Spleen (tissue), 11 donors: Measurements from ENCODE around the gene PDRG1. TPM values are rescaled to one million over a fixed set of nuclear protein-coding genes. Genes with fewer than 3 reads are reported as not detected.

Experiments
- DNase-seq: peaks from one replicate; pipeline ENCODE4 v3.0.0-alpha.2; 2020
- H3K27ac ChIP-seq, 8 donors: fragments of 200-600 bp; sonication (generic) in 7 of 8; 1 replicate in 4 of 8; 2 replicates in 4 of 8; pipeline versions ENCODE4 v1.5.0 to v1.8.0; 2016 to 2021; ENCODE audit warnings: inconsistent platforms in 4 of 8, mild to moderate bottlenecking in 4 of 8, moderate library complexity in 1 of 8
- H3K27me3 ChIP-seq, 7 donors: fragments of 200-600 bp; sonication (generic) in 6 of 7; replicated peaks in 1 of 7; 1 replicate in 4 of 7; 2 replicates in 3 of 7; pipeline versions ENCODE4 v1.5.0 to v1.8.0; 2016 to 2021; ENCODE audit warnings: inconsistent platforms in 3 of 7, mild to moderate bottlenecking in 1 of 7
- H3K36me3 ChIP-seq, 6 donors: fragments of 200-600 bp; sonication (generic) in 5 of 6; 1 replicate in 4 of 6; 2 replicates in 2 of 6; pipeline versions ENCODE4 v1.5.0 to v1.8.0; 2016 to 2021; ENCODE audit warnings: inconsistent platforms in 2 of 6
- H3K4me1 ChIP-seq, 6 donors: fragments of 200-600 bp; sonication (generic) in 5 of 6; 1 replicate in 3 of 6; 2 replicates in 3 of 6; pipeline versions ENCODE4 v1.5.0 to v1.8.0; 2016 to 2021; ENCODE audit warnings: inconsistent platforms in 3 of 6
- H3K4me3 ChIP-seq, 8 donors: fragments of 200-600 bp; sonication (generic) in 7 of 8; 1 replicate in 4 of 8; 2 replicates in 4 of 8; pipeline versions ENCODE4 v1.5.0 to v1.8.0; 2016 to 2021; ENCODE audit warnings: inconsistent platforms in 4 of 8, mild to moderate bottlenecking in 4 of 8, moderate library complexity in 2 of 8
- H3K9me3 ChIP-seq, 8 donors: fragments of 200-600 bp; sonication (generic) in 7 of 8; 1 replicate in 4 of 8; 2 replicates in 4 of 8; pipeline versions ENCODE4 v1.5.0 to v1.8.0; 2016 to 2021; ENCODE audit warnings: inconsistent platforms in 4 of 8
- POLR2A ChIP-seq, 3 donors: fragments of 450-650 bp; IDR thresholded peaks; one replicate each; pipeline ENCODE4 v1.5.1; 2017; ENCODE audit warnings: antibody characterized with exemption in 3 of 3, mild to moderate bottlenecking in 1 of 3
- POLR2AphosphoS5 ChIP-seq, 3 donors: sonication (generic); formaldehyde crosslinking; IDR thresholded peaks; one replicate each; pipeline ENCODE4 v1.5.1; 2017; ENCODE audit warnings: antibody characterized with exemption in 3 of 3
- WGBS, 5 donors: extraction: QIAGEN DNeasy Blood & Tissue Kit in 3 of 5; methylation state at CpG; one replicate each; pipeline versions ENCODE4 v1.1.5 to v1.1.7; 2013 to 2018; 5-methylcytosine and 5-hydroxymethylcytosine counted together
- intact Hi-C: fragments of 100-400 bp; cut with DNase I; formaldehyde crosslinking; loops from one replicate; pipeline ENCODE4 v1.15.0; 2023; ENCODE audit warnings: low total_unique reads
- polyA plus RNA-seq, 3 donors: library from polyadenylated mRNA; stranded (reverse); fragments of 200-250 nt; gene quantifications; one replicate each; pipeline ENCODE4 v1.2.1, GENCODE V29; 2013
- total RNA-seq, 7 donors: library from RNA; depleted of rRNA in 3 of 7; stranded (reverse); fragments of >200 nt in 3 of 7; fragmentation: NEBNext Ultra II Directional in 4 of 7; extraction: Animal tissue kit (Norgen Biotek cat#: 25700) in 4 of 7; gene quantifications; one replicate each; pipeline versions ENCODE4 v1.1.0 to v1.2.1, GENCODE V29; 2016 to 2021
- TF ChIP-seq, protein P1 (sequence below), 11 experiments: fragments of 200-600 bp in 7 of 11; fragments of 450-650 bp in 4 of 11; sonication (generic) in 4 of 11; IDR thresholded peaks in 8 of 11; conservative IDR thresholded peaks in 3 of 11; 1 replicate in 7 of 11; 2 replicates in 4 of 11; pipeline versions ENCODE4 v1.4.0 to v1.8.0; 2016 to 2021; ENCODE audit warnings: antibody characterized with exemption in 11 of 11, inconsistent platforms in 4 of 11, mild to moderate bottlenecking in 1 of 11
- donor health status: healthy with polysubstance abuse.
- donor health status: DM: no; HTN: no; CAD: no; lungs with moderate emphysema.
- donor health status: DM: no; HTN: no; CAD: no.
- donor health status: Bipolar disorder and iron deficiency.
- donor health status: healthy.
- donor health status: DM: no; HTN: no; CAD: no.
- donor health status: DM: yes; HTN: yes; CAD: no.

The PDRG1 gene
- total and polyA plus RNA-seq, 10 donors: 8.2 to 21.1 (median 11.2) TPM

DNA sequence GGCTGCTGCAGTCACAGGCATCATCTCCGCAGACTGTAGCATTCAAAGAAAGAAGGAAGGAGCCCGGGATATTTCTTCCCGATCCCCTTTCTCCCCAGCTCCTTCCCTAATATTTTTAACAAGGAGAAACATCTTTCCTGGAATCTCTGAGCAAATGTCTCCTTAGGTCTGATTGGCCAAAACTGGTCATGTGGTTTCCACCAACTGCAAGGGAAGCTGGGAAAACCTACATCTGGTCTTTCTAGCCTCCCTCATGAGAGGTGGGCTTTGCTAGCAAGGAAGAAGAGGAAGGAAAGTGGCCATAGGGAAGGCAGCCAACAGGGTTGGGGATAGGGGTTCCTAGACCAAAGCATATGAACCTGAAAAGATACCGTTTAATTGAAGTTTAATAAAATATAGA, 35.1 kb downstream of the PDRG1 start:
- WGBS, 5 donors: 89 to 96% (median 93%) methylated on average over 4 of the region's 4 CpGs
- DNase-seq: no peak
- intact Hi-C loops: no loop called here
- no peak for TF ChIP-seq POLR2A (IDR thresholded peaks at IDR 0.05)
- TF ChIP-seq, protein P1, sequence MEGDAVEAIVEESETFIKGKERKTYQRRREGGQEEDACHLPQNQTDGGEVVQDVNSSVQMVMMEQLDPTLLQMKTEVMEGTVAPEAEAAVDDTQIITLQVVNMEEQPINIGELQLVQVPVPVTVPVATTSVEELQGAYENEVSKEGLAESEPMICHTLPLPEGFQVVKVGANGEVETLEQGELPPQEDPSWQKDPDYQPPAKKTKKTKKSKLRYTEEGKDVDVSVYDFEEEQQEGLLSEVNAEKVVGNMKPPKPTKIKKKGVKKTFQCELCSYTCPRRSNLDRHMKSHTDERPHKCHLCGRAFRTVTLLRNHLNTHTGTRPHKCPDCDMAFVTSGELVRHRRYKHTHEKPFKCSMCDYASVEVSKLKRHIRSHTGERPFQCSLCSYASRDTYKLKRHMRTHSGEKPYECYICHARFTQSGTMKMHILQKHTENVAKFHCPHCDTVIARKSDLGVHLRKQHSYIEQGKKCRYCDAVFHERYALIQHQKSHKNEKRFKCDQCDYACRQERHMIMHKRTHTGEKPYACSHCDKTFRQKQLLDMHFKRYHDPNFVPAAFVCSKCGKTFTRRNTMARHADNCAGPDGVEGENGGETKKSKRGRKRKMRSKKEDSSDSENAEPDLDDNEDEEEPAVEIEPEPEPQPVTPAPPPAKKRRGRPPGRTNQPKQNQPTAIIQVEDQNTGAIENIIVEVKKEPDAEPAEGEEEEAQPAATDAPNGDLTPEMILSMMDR (IDR thresholded peaks at IDR 0.05 in 8 of 11, conservative IDR thresholded peaks at IDR 0.05 in 3 of 11): no peak
- TF ChIP-seq POLR2AphosphoS5 (IDR thresholded peaks at IDR 0.05): no peak
- H3K4me1 ChIP-seq: peaks cover 0 to 3% (median 0%) of the 10 kb centered on the region in 6 donors
- no peaks in the 10 kb centered on the region for H3K36me3 ChIP-seq
- no peaks in the 10 kb centered on the region for H3K9me3 ChIP-seq
- H3K27ac ChIP-seq: no peak overlapping the region
- H3K4me3 ChIP-seq: no peak overlapping the region
- H3K27me3 ChIP-seq: peaks cover 0 to 4% (median 0%) of the 10 kb centered on the region in 7 donors

DNA sequence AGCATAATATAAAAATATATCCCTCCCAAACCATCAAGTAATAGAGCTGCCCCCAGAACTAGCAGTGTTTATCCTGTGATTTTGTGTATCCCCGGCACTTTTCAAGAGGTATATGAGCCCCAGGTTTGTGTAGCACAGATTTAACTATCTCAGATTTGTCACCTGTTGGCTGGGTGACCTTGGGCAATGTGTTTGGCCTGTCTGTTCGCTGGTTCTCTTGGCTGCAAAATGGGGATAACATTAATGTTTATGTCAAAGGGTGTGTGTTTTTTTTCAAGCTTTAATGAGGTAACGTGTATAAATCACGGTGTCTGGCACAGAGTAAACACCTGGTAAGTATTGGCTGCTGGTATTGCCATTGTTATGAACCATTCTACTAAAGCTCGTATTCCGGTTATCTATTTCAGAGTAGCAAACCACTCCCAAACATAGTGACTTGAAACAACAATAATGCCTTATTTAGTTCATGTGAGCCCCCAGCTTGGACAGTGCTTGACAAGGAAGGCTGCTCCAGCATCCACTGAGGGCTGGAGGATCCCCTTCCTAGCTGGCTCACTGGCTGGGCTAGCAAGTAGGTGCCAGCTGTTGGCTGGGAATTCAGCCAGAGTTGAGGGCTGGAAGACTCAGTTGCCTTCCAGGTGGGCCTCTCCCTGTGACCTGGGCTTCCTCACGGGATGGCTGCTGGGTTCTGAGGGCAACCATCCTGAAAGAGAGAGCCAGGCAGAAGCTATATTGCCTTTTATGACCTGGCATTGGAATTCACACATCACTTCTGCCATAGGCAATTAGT, 36.2 kb downstream of the PDRG1 start:
- DNase-seq: no peak
- peaks cover 0 to 3% (median 0%) of the 10 kb centered on the region in 6 donors for H3K4me1 ChIP-seq
- H3K27ac ChIP-seq: no peak overlapping the region
- peaks cover 0 to 4% (median 0%) of the 10 kb centered on the region in 7 donors for H3K27me3 ChIP-seq
- H3K9me3 ChIP-seq: no peaks in the 10 kb centered on the region
- no peak overlapping the region for H3K4me3 ChIP-seq
- 82 to 93% (median 85%) methylated on average over 7 of the region's 7 CpGs for WGBS, 5 donors
- intact Hi-C loops: no loop called here
- TF ChIP-seq POLR2AphosphoS5 (IDR thresholded peaks at IDR 0.05) (no peak), POLR2A (IDR thresholded peaks at IDR 0.05) (no peak)
- TF ChIP-seq, protein P1 (IDR thresholded peaks at IDR 0.05 in 8 of 11, conservative IDR thresholded peaks at IDR 0.05 in 3 of 11): no peak
- H3K36me3 ChIP-seq: no peaks in the 10 kb centered on the region

DNA sequence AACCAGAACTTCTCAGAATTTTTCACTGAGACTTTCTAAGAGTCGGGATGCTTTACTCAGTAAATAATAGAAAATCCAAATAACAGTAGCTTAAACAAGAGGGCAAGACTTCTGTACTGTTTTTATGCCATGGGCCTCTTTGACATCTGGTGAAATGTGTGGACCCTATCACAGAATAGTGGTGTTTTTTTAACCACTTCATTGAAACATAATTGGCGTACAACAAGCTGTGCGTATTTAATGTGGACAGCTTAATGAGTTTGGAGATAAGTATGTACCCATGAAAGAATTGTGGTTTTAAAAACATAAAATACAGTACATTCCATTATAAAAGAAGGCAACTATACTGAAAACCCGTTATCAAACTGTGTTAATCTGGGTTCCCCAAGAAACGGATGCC, 37.7 kb downstream of the PDRG1 start:
- no peak for DNase-seq
- H3K36me3 ChIP-seq: no peaks in the 10 kb centered on the region

More for the DNA sequence above, 37.7 kb downstream of the PDRG1 start:
- Histone ChIP-seq H3K27ac (no peak overlapping the region), H3K27me3 (no peaks in the 10 kb centered on the region), H3K4me3 (no peak overlapping the region), H3K4me1 (peaks cover 0 to 3% (median 0%) of the 10 kb centered on the region in 6 donors), H3K9me3 (no peaks in the 10 kb centered on the region)
- WGBS, 5 donors: 82 to 93% (median 88%) methylated on average over 5 of the region's 5 CpGs
- intact Hi-C loops: no loop called here
- TF ChIP-seq POLR2AphosphoS5 (IDR thresholded peaks at IDR 0.05) (no peak), POLR2A (IDR thresholded peaks at IDR 0.05) (no peak)
- TF ChIP-seq, protein P1 (IDR thresholded peaks at IDR 0.05 in 8 of 11, conservative IDR thresholded peaks at IDR 0.05 in 3 of 11): no peak
